ENCODE data around the gene SMCO1. TPM values are rescaled to one million over a fixed set of nuclear protein-coding genes. Genes with fewer than 3 reads are reported as not detected.

The SMCO1 gene
- polyA plus RNA-seq, 1 of the 3 experiments (the other 2 are of a cell fraction): not detected

GRCh38 chr3:196533260-196533681 is 18.1 kb upstream of the SMCO1 start:
- H3F3A ChIP-seq (replicated peaks; ENCODE audit: insufficient read depth): peaks cover 11% of the 10 kb centered on the region
- H3K9me3 ChIP-seq: 0 out of 2 replicates have a peak, but pooled peaks cover 5% of the 10 kb centered on the region
- no peak for DNase-seq
- TF ChIP-seq JUND (IDR thresholded peaks at IDR 0.05): no peak
- TF ChIP-seq USF1 (IDR thresholded peaks at IDR 0.05; ENCODE audit: borderline replicate concordance, low read depth): no peak
- no peak for TF ChIP-seq RCOR1 (IDR thresholded peaks at IDR 0.05; ENCODE audit: low read length)
- no peak for TF ChIP-seq POLR2AphosphoS5 (IDR thresholded peaks at IDR 0.05; ENCODE audit: low read depth, low read length)
- TF ChIP-seq, protein P1, sequence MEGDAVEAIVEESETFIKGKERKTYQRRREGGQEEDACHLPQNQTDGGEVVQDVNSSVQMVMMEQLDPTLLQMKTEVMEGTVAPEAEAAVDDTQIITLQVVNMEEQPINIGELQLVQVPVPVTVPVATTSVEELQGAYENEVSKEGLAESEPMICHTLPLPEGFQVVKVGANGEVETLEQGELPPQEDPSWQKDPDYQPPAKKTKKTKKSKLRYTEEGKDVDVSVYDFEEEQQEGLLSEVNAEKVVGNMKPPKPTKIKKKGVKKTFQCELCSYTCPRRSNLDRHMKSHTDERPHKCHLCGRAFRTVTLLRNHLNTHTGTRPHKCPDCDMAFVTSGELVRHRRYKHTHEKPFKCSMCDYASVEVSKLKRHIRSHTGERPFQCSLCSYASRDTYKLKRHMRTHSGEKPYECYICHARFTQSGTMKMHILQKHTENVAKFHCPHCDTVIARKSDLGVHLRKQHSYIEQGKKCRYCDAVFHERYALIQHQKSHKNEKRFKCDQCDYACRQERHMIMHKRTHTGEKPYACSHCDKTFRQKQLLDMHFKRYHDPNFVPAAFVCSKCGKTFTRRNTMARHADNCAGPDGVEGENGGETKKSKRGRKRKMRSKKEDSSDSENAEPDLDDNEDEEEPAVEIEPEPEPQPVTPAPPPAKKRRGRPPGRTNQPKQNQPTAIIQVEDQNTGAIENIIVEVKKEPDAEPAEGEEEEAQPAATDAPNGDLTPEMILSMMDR (IDR thresholded peaks at IDR 0.05): no peak
- no peak for TF ChIP-seq TEAD4 (IDR thresholded peaks at IDR 0.05; ENCODE audit: borderline replicate concordance, insufficient read depth)
- TF ChIP-seq, protein P2, sequence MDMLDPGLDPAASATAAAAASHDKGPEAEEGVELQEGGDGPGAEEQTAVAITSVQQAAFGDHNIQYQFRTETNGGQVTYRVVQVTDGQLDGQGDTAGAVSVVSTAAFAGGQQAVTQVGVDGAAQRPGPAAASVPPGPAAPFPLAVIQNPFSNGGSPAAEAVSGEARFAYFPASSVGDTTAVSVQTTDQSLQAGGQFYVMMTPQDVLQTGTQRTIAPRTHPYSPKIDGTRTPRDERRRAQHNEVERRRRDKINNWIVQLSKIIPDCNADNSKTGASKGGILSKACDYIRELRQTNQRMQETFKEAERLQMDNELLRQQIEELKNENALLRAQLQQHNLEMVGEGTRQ (IDR thresholded peaks at IDR 0.05; ENCODE audit: borderline replicate concordance, low read depth, low read length): no peak
- no peak for TF ChIP-seq RFX5 (IDR thresholded peaks at IDR 0.05; ENCODE audit: low read length)
- TF ChIP-seq YY1 (IDR thresholded peaks at IDR 0.05; ENCODE audit: low read depth): no peak
- TF ChIP-seq GATA2 (CRISPR knock-in tag; IDR thresholded peaks at IDR 0.05): no peak
- H3K27ac ChIP-seq (ENCODE audit: low read depth in 2 of 2, low read length in 1 of 2): no peak overlapping the region
- ChIA-PET POLR2A (no interaction called here), CTCF (no interaction called here)
- H3K79me2 ChIP-seq (ENCODE audit: insufficient read depth): no peaks in the 10 kb centered on the region
- H3K9ac ChIP-seq: no peak overlapping the region
- WGBS (ENCODE audit: low lambda C conversion rate): 60% methylated on average over 7 of the region's 14 CpGs
- H3K4me2 ChIP-seq: no peak overlapping the region
- no peaks in the 10 kb centered on the region; a peak in 1 of 4 replicates for H3K4me1 ChIP-seq (ENCODE audit: control insufficient read depth in 1 of 2, insufficient read depth in 2 of 2, low read depth in 1 of 2, low read length in 1 of 2)
- H3K9me2 ChIP-seq: no peaks in the 10 kb centered on the region
- H3K27me3 ChIP-seq (ENCODE audit: insufficient read depth): no peaks in the 10 kb centered on the region
- H3K4me3 ChIP-seq (ENCODE audit: low read depth in 2 of 2, low read length in 1 of 2): no peak overlapping the region
- H4K20me1 ChIP-seq (ENCODE audit: insufficient read depth): no peaks in the 10 kb centered on the region
- H2AFZ ChIP-seq (ENCODE audit: low read depth): no peak overlapping the region
- H3K36me3 ChIP-seq (replicated peaks in 1 of 2; ENCODE audit: control insufficient read depth in 1 of 2, insufficient read depth in 2 of 2, low read length in 1 of 2): no peaks in the 10 kb centered on the region

DNA sequence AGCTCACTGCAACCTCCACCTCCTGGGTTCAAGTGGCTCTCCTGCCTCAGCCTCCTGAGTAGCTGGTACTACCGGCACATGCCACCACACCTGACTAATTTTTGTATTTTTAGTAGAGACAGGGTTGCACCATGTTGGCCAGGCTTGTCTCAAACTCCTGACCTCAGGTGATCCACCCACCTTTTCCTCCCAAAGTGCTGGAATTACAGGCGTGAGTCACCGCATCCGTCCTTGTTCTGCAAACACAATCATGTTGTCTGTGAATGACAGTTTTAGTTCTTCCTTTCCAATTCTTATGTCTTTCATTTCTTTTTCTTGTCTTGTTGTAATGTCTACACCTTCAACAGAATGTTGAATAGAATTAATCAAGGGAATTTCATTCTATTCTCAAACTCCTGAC is 16.3 kb upstream of the SMCO1 start:
- WGBS (ENCODE audit: low lambda C conversion rate): 93% methylated on average over 4 of the region's 4 CpGs
- Histone ChIP-seq H3K9me2 (no peaks in the 10 kb centered on the region), H3K36me3 (replicated peaks in 1 of 2; ENCODE audit: control insufficient read depth in 1 of 2, insufficient read depth in 2 of 2, low read length in 1 of 2) (no peaks in the 10 kb centered on the region), H2AFZ (ENCODE audit: low read depth) (no peak overlapping the region), H3K4me1 (ENCODE audit: control insufficient read depth in 1 of 2, insufficient read depth in 2 of 2, low read depth in 1 of 2, low read length in 1 of 2) (no peaks in the 10 kb centered on the region; a peak in 1 of 4 replicates), H3K27ac (ENCODE audit: low read depth in 2 of 2, low read length in 1 of 2) (no peak overlapping the region), H3K4me2 (no peak overlapping the region), H3K9me3 (0 out of 2 replicates have a peak, but pooled peaks cover 5% of the 10 kb centered on the region), H3K79me2 (ENCODE audit: insufficient read depth) (no peaks in the 10 kb centered on the region), H3K27me3 (ENCODE audit: insufficient read depth) (no peaks in the 10 kb centered on the region), H3K9ac (no peak overlapping the region), H3K4me3 (ENCODE audit: low read depth in 2 of 2, low read length in 1 of 2) (no peak overlapping the region), H4K20me1 (ENCODE audit: insufficient read depth) (no peaks in the 10 kb centered on the region), H3F3A (replicated peaks; ENCODE audit: insufficient read depth) (peaks cover 11% of the 10 kb centered on the region)
- TF ChIP-seq, protein P3, sequence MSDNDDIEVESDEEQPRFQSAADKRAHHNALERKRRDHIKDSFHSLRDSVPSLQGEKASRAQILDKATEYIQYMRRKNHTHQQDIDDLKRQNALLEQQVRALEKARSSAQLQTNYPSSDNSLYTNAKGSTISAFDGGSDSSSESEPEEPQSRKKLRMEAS (IDR thresholded peaks at IDR 0.05; ENCODE audit: low read depth): no peak
- TF ChIP-seq RCOR1 (IDR thresholded peaks at IDR 0.05; ENCODE audit: low read length) (no peak), POLR2AphosphoS5 (IDR thresholded peaks at IDR 0.05; ENCODE audit: low read depth, low read length) (no peak), RFX5 (IDR thresholded peaks at IDR 0.05; ENCODE audit: low read length) (no peak), EZH2phosphoT487 (IDR thresholded peaks at IDR 0.05; ENCODE audit: borderline replicate concordance, low read depth) (no peak), PBX3 (IDR thresholded peaks at IDR 0.05) (no peak), NRF1 (IDR thresholded peaks at IDR 0.05; ENCODE audit: low read depth, low read length) (no peak), CHD2 (IDR thresholded peaks at IDR 0.05; ENCODE audit: low read length, partially characterized antibody) (no peak), SMC3 (IDR thresholded peaks at IDR 0.05; ENCODE audit: low read depth, low read length) (no peak), JUND (IDR thresholded peaks at IDR 0.05) (no peak), IRF3 (IDR thresholded peaks at IDR 0.05; ENCODE audit: low read depth, low read length) (no peak), NFIC (IDR thresholded peaks at IDR 0.05; ENCODE audit: borderline replicate concordance) (no peak)
- TF ChIP-seq, protein P1 (IDR thresholded peaks at IDR 0.05): no peak
- no peak for DNase-seq
- POLR2A ChIA-PET: no interaction called here
- CTCF ChIA-PET: no interaction called here

Data from SK-N-SH (cell line).